GM23338 (cell line): ENCODE measurements around the gene CRBN. TPM values are rescaled to one million over a fixed set of nuclear protein-coding genes. Genes with fewer than 3 reads are reported as not detected.

Experiments
- ATAC-seq: fragments of 200-7000 bp; cut with Tn5 transposase; 3 replicates; pipeline ENCODE4 v1.9.1; 2020
- DNase-seq: peaks from one replicate; pipeline ENCODE4 v3.0.0-alpha.2; 2015; ENCODE audit warnings: low spot score
- H2AFZ ChIP-seq: fragments of 200-600 bp; sonication (generic); 2 replicates; pipeline ENCODE4 v1.8.0; 2016; ENCODE audit warnings: antibody characterized with exemption, mild to moderate bottlenecking, moderate library complexity
- H3F3A ChIP-seq: fragments of 200-600 bp; sonication (generic); replicated peaks from 2 replicates; pipeline ENCODE4 v1.8.0; 2017; ENCODE audit warnings: antibody characterized with exemption, mixed run types, low read depth
- H3K27ac ChIP-seq: fragments of 200-600 bp; sonication (generic); 2 replicates; pipeline ENCODE4 v1.6.1; 2016; ENCODE audit warnings: low read depth
- H3K27me3 ChIP-seq: fragments of 200-600 bp; sonication (generic); 2 replicates; pipeline ENCODE4 v1.8.0; 2016; ENCODE audit warnings: mild to moderate bottlenecking, mixed run types, moderate library complexity; ENCODE audit not compliant: insufficient read depth
- H3K36me3 ChIP-seq: fragments of 200-600 bp; sonication (generic); 2 replicates; pipeline ENCODE4 v1.8.0; 2016; ENCODE audit warnings: mild to moderate bottlenecking; ENCODE audit not compliant: insufficient read depth
- H3K4me1 ChIP-seq: fragments of 200-600 bp; sonication (generic); 2 replicates; pipeline ENCODE4 v1.8.0; 2016; ENCODE audit warnings: mild to moderate bottlenecking, moderate library complexity; ENCODE audit not compliant: insufficient read depth
- H3K4me2 ChIP-seq: fragments of 200-600 bp; sonication (generic); 2 replicates; pipeline ENCODE4 v1.7.1; 2017; ENCODE audit warnings: mixed run types
- H3K4me3 ChIP-seq: fragments of 200-600 bp; sonication (generic); 2 replicates; pipeline ENCODE4 v1.6.1; 2016; ENCODE audit warnings: mixed run types
- H3K79me2 ChIP-seq: fragments of 200-600 bp; sonication (generic); replicated peaks from 2 replicates; pipeline ENCODE4 v1.8.0; 2017; ENCODE audit warnings: mild to moderate bottlenecking; ENCODE audit not compliant: insufficient read depth
- H3K9me2 ChIP-seq: fragments of 200-600 bp; sonication (generic); 2 replicates; pipeline ENCODE4 v1.8.0; 2017; ENCODE audit not compliant: insufficient read depth
- H4K20me1 ChIP-seq: fragments of 200-600 bp; sonication (generic); replicated peaks from 2 replicates; pipeline ENCODE4 v1.8.0; 2017; ENCODE audit warnings: mild to moderate bottlenecking; ENCODE audit not compliant: insufficient read depth
- H3K27ac Mint-ChIP-seq: 2 replicates; pipeline ENCODE4 v1.8.0; 2020; ENCODE audit warnings: inconsistent platforms, mild to moderate bottlenecking, moderate library complexity, mixed read lengths
- H3K27me3 Mint-ChIP-seq: 3 replicates; pipeline ENCODE4 v1.8.0; 2022; ENCODE audit warnings: low read depth, mild to moderate bottlenecking, moderate library complexity, mixed read lengths, inconsistent platforms; ENCODE audit not compliant: insufficient read depth, poor library complexity
- H3K36me3 Mint-ChIP-seq: 3 replicates; pipeline ENCODE4 v1.8.0; 2021; ENCODE audit warnings: low read depth, mild to moderate bottlenecking, inconsistent platforms, moderate library complexity, mixed read lengths
- H3K4me1 Mint-ChIP-seq: 3 replicates; pipeline ENCODE4 v1.8.0; 2020; ENCODE audit warnings: mild to moderate bottlenecking, inconsistent platforms, mixed read lengths
- H3K4me3 Mint-ChIP-seq: 3 replicates; pipeline ENCODE4 v1.8.0; 2021; ENCODE audit warnings: moderate library complexity, mild to moderate bottlenecking, inconsistent platforms, mixed read lengths
- H3K9me3 Mint-ChIP-seq: 3 replicates; pipeline ENCODE4 v1.8.0; 2020; ENCODE audit warnings: moderate library complexity, mild to moderate bottlenecking, inconsistent platforms, mixed read lengths
- CREB1 ChIP-seq: fragments of 250-450 bp; sonication (Bioruptor Pico); IDR thresholded peaks from 2 replicates; pipeline ENCODE4 v1.5.0; 2020; ENCODE audit warnings: low read depth, mild to moderate bottlenecking, moderate library complexity
- CTCF ChIP-seq, 2 experiments: fragments of 200-600 bp in 1 of 2; sonication (generic) in 1 of 2; conservative IDR thresholded peaks; 2 replicates each; pipeline versions ENCODE4 v1.5.1 to v1.6.1; 2016 to 2017; ENCODE audit warnings: antibody characterized with exemption in 2 of 2, low read depth in 2 of 2, mild to moderate bottlenecking in 2 of 2, moderate library complexity in 1 of 2
- EZH2 ChIP-seq: fragments of 200-600 bp; sonication (generic); IDR thresholded peaks from one replicate; pipeline ENCODE4 v1.8.0; 2017; ENCODE audit warnings: antibody characterized with exemption, mild to moderate bottlenecking, low read depth; ENCODE audit not compliant: unreplicated experiment
- EZH2phosphoT487 ChIP-seq: fragments of 200-600 bp; sonication (generic); IDR thresholded peaks from one replicate; pipeline ENCODE4 v1.8.1; 2018; ENCODE audit warnings: antibody characterized with exemption; ENCODE audit not compliant: unreplicated experiment
- JUNB ChIP-seq: IDR thresholded peaks from one replicate; pipeline ENCODE4 v1.6.1; 2016; ENCODE audit warnings: antibody characterized with exemption; ENCODE audit not compliant: unreplicated experiment
- NANOG ChIP-seq: IDR thresholded peaks from 2 replicates; pipeline ENCODE4 v1.6.1; 2016; ENCODE audit warnings: antibody characterized with exemption, borderline replicate concordance
- POLR2AphosphoS5 ChIP-seq: IDR thresholded peaks from 2 replicates; pipeline ENCODE4 v1.6.1; 2016; ENCODE audit warnings: antibody characterized with exemption, low read depth
- polyA plus RNA-seq: library from polyadenylated mRNA; unstranded; fragments of >200 nt; fragmentation: Nextera tagmentation; extraction: Ambion mirVana; gene quantifications from 2 replicates; pipeline ENCODE4 v1.2.1, GENCODE V29; 2016
- total RNA-seq: library from RNA; depleted of rRNA; stranded (reverse); fragments of >200 nt; shearing (Covaris generic); gene quantifications from 2 replicates; pipeline ENCODE4 v1.2.3, GENCODE V29; 2014
- TF ChIP-seq, protein P1 (sequence below): IDR thresholded peaks from 2 replicates; pipeline ENCODE4 v1.6.1; 2016; ENCODE audit warnings: antibody characterized with exemption

The CRBN gene
- total and polyA plus RNA-seq, 2 experiments from 2014 or later = 33.6 to 41.7 TPM

GRCh38 chr3:3192286-3192675 lies 12.8 kb upstream of the CRBN start:
- no peaks in the 10 kb centered on the region for H3K9me2 ChIP-seq
- no peaks in the 10 kb centered on the region for H3K36me3 ChIP-seq
- H3K27ac ChIP-seq = no peak overlapping the region
- peak; percentile 25 for DNase-seq
- no peaks in the 10 kb centered on the region for H3K27me3 ChIP-seq
- no peaks in the 10 kb centered on the region for H3K4me1 ChIP-seq
- no peaks in the 10 kb centered on the region for H3K79me2 ChIP-seq
- H3F3A ChIP-seq = no peaks in the 10 kb centered on the region
- no peak overlapping the region for H3K4me3 Mint-ChIP-seq
- no peak overlapping the region for H3K27ac Mint-ChIP-seq
- no peak overlapping the region for H2AFZ ChIP-seq
- no peak for ATAC-seq
- peaks cover 70% of the 10 kb centered on the region for H3K9me3 Mint-ChIP-seq
- TF ChIP-seq JUNB (no peak), EZH2 (no peak)
- no peaks in the 10 kb centered on the region for H4K20me1 ChIP-seq
- H3K4me2 ChIP-seq = no peak overlapping the region
- H3K4me3 ChIP-seq = no peak overlapping the region
- H3K4me1 Mint-ChIP-seq = no peaks in the 10 kb centered on the region
- no peaks in the 10 kb centered on the region for H3K27me3 Mint-ChIP-seq
- H3K36me3 Mint-ChIP-seq = peaks cover 3% of the 10 kb centered on the region; the same call in 1 of the 3 replicates

DNA sequence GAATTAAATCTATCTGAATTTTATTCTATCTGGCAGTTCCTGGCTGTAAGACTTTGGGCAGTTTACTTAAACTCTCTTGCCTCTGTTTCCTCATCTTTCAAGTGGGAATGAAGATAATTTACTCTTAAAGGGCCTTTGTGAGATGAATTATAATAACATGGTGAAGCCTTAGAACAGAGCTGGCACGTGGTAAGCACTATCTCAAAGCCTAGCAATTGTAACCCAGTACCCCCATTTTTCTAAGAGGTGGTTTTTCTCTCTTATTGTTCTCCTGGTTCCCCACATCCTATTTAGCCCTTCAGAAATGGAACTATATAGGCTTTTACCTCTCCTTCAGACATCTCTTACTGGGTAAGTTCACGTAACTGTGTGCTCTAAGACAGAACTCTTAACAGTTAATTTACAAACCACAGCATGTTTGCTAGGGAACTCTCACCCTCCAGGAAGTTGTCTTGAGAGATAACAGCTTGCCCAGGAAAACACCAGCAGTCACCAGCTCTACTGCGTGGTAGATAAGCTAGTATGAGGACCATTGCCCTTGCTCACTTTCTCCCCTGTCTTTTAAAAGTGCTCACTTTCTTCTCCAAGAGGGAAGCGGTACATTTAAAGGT lies 12.3 kb upstream of the CRBN start:
- Histone ChIP-seq H3K27ac (no peak overlapping the region), H3K4me1 (no peaks in the 10 kb centered on the region), H3K27me3 (no peaks in the 10 kb centered on the region), H2AFZ (no peak overlapping the region), H3K36me3 (no peaks in the 10 kb centered on the region), H3K79me2 (no peaks in the 10 kb centered on the region), H3F3A (no peaks in the 10 kb centered on the region), H3K4me2 (no peak overlapping the region), H3K4me3 (no peak overlapping the region), H4K20me1 (no peaks in the 10 kb centered on the region), H3K9me2 (no peaks in the 10 kb centered on the region)
- Mint-ChIP-seq H3K9me3 (peaks cover 72% of the 10 kb centered on the region), H3K4me1 (no peaks in the 10 kb centered on the region), H3K27me3 (no peaks in the 10 kb centered on the region), H3K36me3 (peaks cover 3% of the 10 kb centered on the region; the same call in 1 of the 3 replicates), H3K4me3 (no peak overlapping the region), H3K27ac (no peak overlapping the region)
- TF ChIP-seq, protein P1, sequence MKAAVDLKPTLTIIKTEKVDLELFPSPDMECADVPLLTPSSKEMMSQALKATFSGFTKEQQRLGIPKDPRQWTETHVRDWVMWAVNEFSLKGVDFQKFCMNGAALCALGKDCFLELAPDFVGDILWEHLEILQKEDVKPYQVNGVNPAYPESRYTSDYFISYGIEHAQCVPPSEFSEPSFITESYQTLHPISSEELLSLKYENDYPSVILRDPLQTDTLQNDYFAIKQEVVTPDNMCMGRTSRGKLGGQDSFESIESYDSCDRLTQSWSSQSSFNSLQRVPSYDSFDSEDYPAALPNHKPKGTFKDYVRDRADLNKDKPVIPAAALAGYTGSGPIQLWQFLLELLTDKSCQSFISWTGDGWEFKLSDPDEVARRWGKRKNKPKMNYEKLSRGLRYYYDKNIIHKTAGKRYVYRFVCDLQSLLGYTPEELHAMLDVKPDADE = no peak
- TF ChIP-seq POLR2AphosphoS5 = no peak
- TF ChIP-seq CREB1 (CRISPR knock-in tag) = no peak
- no peak for TF ChIP-seq NANOG
- no peak for TF ChIP-seq CTCF (conservative IDR thresholded peaks at IDR 0.05; ENCODE audit: low read depth in 2 of 2)
- no peak for TF ChIP-seq EZH2
- no peak for TF ChIP-seq EZH2phosphoT487
- ATAC-seq (no peak), DNase-seq (no peak)

DNA sequence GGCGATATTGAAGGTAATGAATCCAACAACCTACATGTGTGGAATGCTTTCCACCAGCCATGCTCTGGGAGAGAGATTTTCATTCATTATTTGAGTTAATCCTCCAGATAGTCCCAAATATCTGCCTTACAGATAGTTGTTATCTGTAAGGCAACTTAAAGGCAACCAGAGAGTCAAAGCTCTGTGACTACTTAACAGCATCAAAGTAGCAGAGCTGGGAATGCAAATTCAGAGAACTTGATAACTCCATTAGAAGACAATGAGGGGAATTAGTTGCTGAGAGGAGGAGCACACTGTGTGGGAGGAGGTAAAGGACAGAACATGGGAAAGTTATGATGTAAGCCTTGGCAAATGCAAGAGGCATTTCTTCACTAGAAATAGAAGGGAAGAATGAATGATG lies 10.5 kb upstream of the CRBN start:
- Histone ChIP-seq H3K4me2 (no peak overlapping the region), H2AFZ (no peak overlapping the region), H3K27me3 (no peaks in the 10 kb centered on the region), H3K4me3 (no peak overlapping the region), H3K36me3 (no peaks in the 10 kb centered on the region), H3K4me1 (no peaks in the 10 kb centered on the region), H3K9me2 (0 out of 2 replicates have a peak, but pooled peaks cover 3% of the 10 kb centered on the region), H3F3A (no peaks in the 10 kb centered on the region), H3K79me2 (no peaks in the 10 kb centered on the region), H3K27ac (no peak overlapping the region), H4K20me1 (no peaks in the 10 kb centered on the region)
- Mint-ChIP-seq H3K36me3 (peaks cover 5% of the 10 kb centered on the region; the same call in 1 of the 3 replicates), H3K27ac (no peak overlapping the region), H3K9me3 (peaks cover 80% of the 10 kb centered on the region), H3K27me3 (no peaks in the 10 kb centered on the region), H3K4me3 (no peak overlapping the region), H3K4me1 (no peaks in the 10 kb centered on the region)
- no peak for ATAC-seq
- no peak for DNase-seq
